ENCODE measurements around the gene PTPRN2.

DNA sequence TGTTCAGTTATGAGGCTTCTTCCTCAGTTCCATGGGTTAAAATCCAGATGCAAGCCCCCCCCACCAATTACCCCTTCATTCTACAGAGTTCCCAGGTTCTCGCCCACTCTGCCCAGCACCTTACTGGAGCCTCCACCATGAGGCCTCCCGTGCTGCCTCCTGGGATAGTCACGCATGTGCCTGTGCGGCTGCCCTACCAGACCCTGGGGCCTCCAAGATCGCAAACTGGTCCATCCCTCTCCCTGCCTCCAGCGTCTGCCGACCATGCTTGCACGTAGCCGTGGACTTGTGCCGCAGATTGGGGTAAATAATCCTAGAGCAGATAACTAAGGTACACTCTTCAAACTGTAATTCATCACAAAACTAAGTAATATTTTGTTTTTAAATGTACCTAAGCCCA, 611.2 kb downstream of the PTPRN2 start:
- TF ChIP-seq, protein P1, sequence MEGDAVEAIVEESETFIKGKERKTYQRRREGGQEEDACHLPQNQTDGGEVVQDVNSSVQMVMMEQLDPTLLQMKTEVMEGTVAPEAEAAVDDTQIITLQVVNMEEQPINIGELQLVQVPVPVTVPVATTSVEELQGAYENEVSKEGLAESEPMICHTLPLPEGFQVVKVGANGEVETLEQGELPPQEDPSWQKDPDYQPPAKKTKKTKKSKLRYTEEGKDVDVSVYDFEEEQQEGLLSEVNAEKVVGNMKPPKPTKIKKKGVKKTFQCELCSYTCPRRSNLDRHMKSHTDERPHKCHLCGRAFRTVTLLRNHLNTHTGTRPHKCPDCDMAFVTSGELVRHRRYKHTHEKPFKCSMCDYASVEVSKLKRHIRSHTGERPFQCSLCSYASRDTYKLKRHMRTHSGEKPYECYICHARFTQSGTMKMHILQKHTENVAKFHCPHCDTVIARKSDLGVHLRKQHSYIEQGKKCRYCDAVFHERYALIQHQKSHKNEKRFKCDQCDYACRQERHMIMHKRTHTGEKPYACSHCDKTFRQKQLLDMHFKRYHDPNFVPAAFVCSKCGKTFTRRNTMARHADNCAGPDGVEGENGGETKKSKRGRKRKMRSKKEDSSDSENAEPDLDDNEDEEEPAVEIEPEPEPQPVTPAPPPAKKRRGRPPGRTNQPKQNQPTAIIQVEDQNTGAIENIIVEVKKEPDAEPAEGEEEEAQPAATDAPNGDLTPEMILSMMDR (conservative IDR thresholded peaks at IDR 0.05 in 1 of 2, IDR thresholded peaks at IDR 0.05 in 1 of 2; ENCODE audit: low read depth in 1 of 2, low read length in 2 of 2), result no peak
- TF ChIP-seq EZH2 (IDR thresholded peaks at IDR 0.05; ENCODE audit: low read length, missing control alignments), result no peak

Data from fibroblast of lung (primary cell).